ENCODE data around the gene CLDN22. TPM values are rescaled to one million over a fixed set of nuclear protein-coding genes. Genes with fewer than 3 reads are reported as not detected.
"Not testable (repeated sequence)": the region's sequence is repeated elsewhere in the genome, so short reads cannot be mapped to it uniquely, and the experiment has no call there.

The CLDN22 gene
- total RNA-seq, 2 experiments from 2014 or later: not detected

GRCh38 chr4:183324056-183324455, 4.0 kb upstream of the CLDN22 start:
- H3K4me3 Mint-ChIP-seq; H3K4me1 Mint-ChIP-seq; H3K9me3 Mint-ChIP-seq (ENCODE audit: low read depth); H3K36me3 Mint-ChIP-seq; ATAC-seq; CTCF ChIA-PET; DNase-seq; H3K27ac Mint-ChIP-seq; H3K27me3 Mint-ChIP-seq: not testable (repeated sequence)

- Mint-ChIP-seq H3K4me1 (peaks cover 9% of the 10 kb centered on the region), H3K4me3 (no peak overlapping the region), H3K9me3 (ENCODE audit: low read depth) (peaks cover 2% of the 10 kb centered on the region), H3K36me3 (no peaks in the 10 kb centered on the region), H3K27ac (no peak overlapping the region), H3K27me3 (peaks cover 9% of the 10 kb centered on the region)
- ATAC-seq (no peak), DNase-seq (no peak)
- CTCF ChIA-PET: no interaction called here
Observed at GRCh38 chr4:183323295-183323694, 3.2 kb upstream of the CLDN22 start.

- peaks cover 2% of the 10 kb centered on the region for H3K9me3 Mint-ChIP-seq (ENCODE audit: low read depth)
- H3K27me3 Mint-ChIP-seq: peaks cover 9% of the 10 kb centered on the region
- ATAC-seq: no peak
- DNase-seq: no peak
- peaks cover 9% of the 10 kb centered on the region for H3K4me1 Mint-ChIP-seq
- no peaks in the 10 kb centered on the region for H3K36me3 Mint-ChIP-seq
- H3K27ac Mint-ChIP-seq: peak within 1 kb of the TSS; percentile 62
- CTCF ChIA-PET: no interaction called here
- no peak within 1 kb of the TSS for H3K4me3 Mint-ChIP-seq
Observed at GRCh38 chr4:183322326-183322725, 2.2 kb upstream of the CLDN22 start, which contains the start of gene CLDN24. TSS of gene CLDN24 (minus strand) at chr4:183322426. CDS start at chr4:183322426, 0 bp downstream.

GRCh38 chr4:183321516-183321915, 1.4 kb upstream of the CLDN22 start:
- CTCF ChIA-PET: no interaction called here

GRCh38 chr4:183321079-183321478, 1.0 kb upstream of the CLDN22 start:
- peak overlapping the region; percentile 62 for H3K27ac Mint-ChIP-seq
- peaks cover 9% of the 10 kb centered on the region for H3K4me1 Mint-ChIP-seq
- H3K4me3 Mint-ChIP-seq: no peak overlapping the region
- no peaks in the 10 kb centered on the region for H3K36me3 Mint-ChIP-seq
- no peak for DNase-seq
- peak; percentile 33 for ATAC-seq
- H3K9me3 Mint-ChIP-seq (ENCODE audit: low read depth): peaks cover 1% of the 10 kb centered on the region
- H3K27me3 Mint-ChIP-seq: peaks cover 14% of the 10 kb centered on the region
- CTCF ChIA-PET: no interaction called here

More at GRCh38 chr4:183321516-183321915, 1.4 kb upstream of the CLDN22 start:
- peaks cover 11% of the 10 kb centered on the region for H3K27me3 Mint-ChIP-seq
- no peaks in the 10 kb centered on the region for H3K36me3 Mint-ChIP-seq
- no peak overlapping the region for H3K4me3 Mint-ChIP-seq
- ATAC-seq (no peak), DNase-seq (no peak)
- peaks cover 9% of the 10 kb centered on the region for H3K4me1 Mint-ChIP-seq
- peaks cover 2% of the 10 kb centered on the region for H3K9me3 Mint-ChIP-seq (ENCODE audit: low read depth)
- H3K27ac Mint-ChIP-seq: peak overlapping the region; percentile 62

GRCh38 chr4:183318656-183319055, 1.4 kb downstream of the CLDN22 start:
- ATAC-seq: no peak
- DNase-seq: no peak
- no peak overlapping the region for H3K4me3 Mint-ChIP-seq
- H3K9me3 Mint-ChIP-seq (ENCODE audit: low read depth): no peaks in the 10 kb centered on the region
- peaks cover 14% of the 10 kb centered on the region for H3K27me3 Mint-ChIP-seq
- no peak overlapping the region for H3K27ac Mint-ChIP-seq
- H3K4me1 Mint-ChIP-seq: peaks cover 9% of the 10 kb centered on the region
- no peaks in the 10 kb centered on the region for H3K36me3 Mint-ChIP-seq
- CTCF ChIA-PET: no interaction called here

GRCh38 chr4:183314806-183315205, 5.3 kb downstream of the CLDN22 start:
- no peak overlapping the region for H3K4me3 Mint-ChIP-seq
- H3K4me1 Mint-ChIP-seq: no peaks in the 10 kb centered on the region
- ATAC-seq (no peak), DNase-seq (no peak)
- no peaks in the 10 kb centered on the region for H3K36me3 Mint-ChIP-seq
- H3K27ac Mint-ChIP-seq: no peak overlapping the region
- no peaks in the 10 kb centered on the region for H3K9me3 Mint-ChIP-seq (ENCODE audit: low read depth)
- CTCF ChIA-PET: no interaction called here
- peaks cover 10% of the 10 kb centered on the region for H3K27me3 Mint-ChIP-seq

GRCh38 chr4:183314336-183314735, 5.7 kb downstream of the CLDN22 start:
- H3K36me3 Mint-ChIP-seq: no peaks in the 10 kb centered on the region
- peaks cover 9% of the 10 kb centered on the region for H3K27me3 Mint-ChIP-seq
- no peak for ATAC-seq
- no peak for DNase-seq
- H3K9me3 Mint-ChIP-seq (ENCODE audit: low read depth): no peaks in the 10 kb centered on the region
- CTCF ChIA-PET: no interaction called here
- no peak overlapping the region for H3K27ac Mint-ChIP-seq
- no peaks in the 10 kb centered on the region for H3K4me1 Mint-ChIP-seq
- H3K4me3 Mint-ChIP-seq: no peak overlapping the region

- H3K27ac Mint-ChIP-seq: no peak overlapping the region
Observed at GRCh38 chr4:183312841-183313240, 7.2 kb downstream of the CLDN22 start.

GRCh38 chr4:183306811-183307210, 13.3 kb downstream of the CLDN22 start:
- Mint-ChIP-seq H3K4me1 (no peaks in the 10 kb centered on the region), H3K27ac (no peak overlapping the region), H3K36me3 (no peaks in the 10 kb centered on the region), H3K9me3 (ENCODE audit: low read depth) (no peaks in the 10 kb centered on the region), H3K4me3 (no peak overlapping the region), H3K27me3 (peaks cover 26% of the 10 kb centered on the region)
- CTCF ChIA-PET: no interaction called here
- ATAC-seq (no peak), DNase-seq (no peak)

More at GRCh38 chr4:183312841-183313240, 7.2 kb downstream of the CLDN22 start:
- CTCF ChIA-PET: no interaction called here
- no peak for ATAC-seq
- Mint-ChIP-seq H3K4me3 (no peak overlapping the region), H3K4me1 (no peaks in the 10 kb centered on the region), H3K36me3 (no peaks in the 10 kb centered on the region), H3K9me3 (ENCODE audit: low read depth) (no peaks in the 10 kb centered on the region), H3K27me3 (peaks cover 12% of the 10 kb centered on the region)
- no peak for DNase-seq

GRCh38 chr4:183304538-183304937, 15.5 kb downstream of the CLDN22 start:
- Mint-ChIP-seq H3K4me3 (no peak overlapping the region), H3K36me3 (no peaks in the 10 kb centered on the region), H3K27ac (no peak overlapping the region), H3K9me3 (ENCODE audit: low read depth) (no peaks in the 10 kb centered on the region), H3K4me1 (peaks cover 1% of the 10 kb centered on the region), H3K27me3 (peaks cover 26% of the 10 kb centered on the region)
- DNase-seq (no peak), ATAC-seq (no peak)
- CTCF ChIA-PET: no interaction called here

- no peak for DNase-seq
- ATAC-seq: no peak
- Mint-ChIP-seq H3K4me1 (peaks cover 3% of the 10 kb centered on the region), H3K9me3 (ENCODE audit: low read depth) (no peaks in the 10 kb centered on the region), H3K4me3 (no peak overlapping the region), H3K27ac (no peak overlapping the region), H3K36me3 (no peaks in the 10 kb centered on the region), H3K27me3 (peaks cover 23% of the 10 kb centered on the region)
- CTCF ChIA-PET: no interaction called here
Observed at GRCh38 chr4:183304067-183304466, 16.0 kb downstream of the CLDN22 start.

- Mint-ChIP-seq H3K36me3 (no peaks in the 10 kb centered on the region), H3K9me3 (ENCODE audit: low read depth) (no peaks in the 10 kb centered on the region), H3K4me1 (peaks cover 3% of the 10 kb centered on the region), H3K27ac (no peak overlapping the region), H3K4me3 (no peak overlapping the region), H3K27me3 (peaks cover 20% of the 10 kb centered on the region)
- ATAC-seq: no peak
- DNase-seq: no peak
- CTCF ChIA-PET: no interaction called here
Observed at GRCh38 chr4:183303301-183303700, 16.8 kb downstream of the CLDN22 start.

GRCh38 chr4:183300655-183301054, 19.4 kb downstream of the CLDN22 start:
- ATAC-seq (no peak), DNase-seq (no peak)
- H3K4me3 Mint-ChIP-seq: no peak overlapping the region
- H3K36me3 Mint-ChIP-seq: no peaks in the 10 kb centered on the region
- H3K27me3 Mint-ChIP-seq: peaks cover 11% of the 10 kb centered on the region
- H3K4me1 Mint-ChIP-seq: peaks cover 3% of the 10 kb centered on the region
- CTCF ChIA-PET: no interaction called here
- H3K27ac Mint-ChIP-seq: no peak overlapping the region
- no peaks in the 10 kb centered on the region for H3K9me3 Mint-ChIP-seq (ENCODE audit: low read depth)

- CTCF ChIA-PET: no interaction called here
- Mint-ChIP-seq H3K27ac (no peak overlapping the region), H3K9me3 (ENCODE audit: low read depth) (no peaks in the 10 kb centered on the region), H3K36me3 (no peaks in the 10 kb centered on the region), H3K27me3 (peaks cover 11% of the 10 kb centered on the region), H3K4me3 (no peak overlapping the region), H3K4me1 (peaks cover 3% of the 10 kb centered on the region)
- ATAC-seq (no peak), DNase-seq (no peak)
Observed at GRCh38 chr4:183300070-183300469, 20.0 kb downstream of the CLDN22 start.
